ENCODE measurements around the gene AGBL2.
"Not testable (repeated sequence)": the region's sequence is repeated elsewhere in the genome, so short reads cannot be mapped to it uniquely, and the experiment has no call there.

AGBL2 gene

GRCh38 chr11:47672283-47672730 is 42.9 kb downstream of the AGBL2 start:
- no peak for DNase-seq (ENCODE audit: low spot score)
- CTCF ChIA-PET: interaction anchor here (0.7 kb wide), 1 partner anchor 14 kb away, joined by 5 read pairs; no protein-coding TSS in a partner anchor
- H3K27ac ChIP-seq: no peak overlapping the region
- TF ChIP-seq CTCF (conservative IDR thresholded peaks at IDR 0.05; ENCODE audit: low read depth): no peak
- POLR2A ChIA-PET (ENCODE audit: low non-redundant PET): no interaction called here

- POLR2A ChIA-PET (ENCODE audit: low non-redundant PET): no interaction called here
- no peak for DNase-seq (ENCODE audit: low spot score)
- H3K27ac ChIP-seq: no peak overlapping the region
- no peak for TF ChIP-seq CTCF (conservative IDR thresholded peaks at IDR 0.05; ENCODE audit: low read depth)
- CTCF ChIA-PET: no interaction called here
Observed at GRCh38 chr11:47669856-47670255, 45.3 kb downstream of the AGBL2 start.

- DNase-seq (ENCODE audit: low spot score): no peak
- POLR2A ChIA-PET (ENCODE audit: low non-redundant PET): no interaction called here
- TF ChIP-seq CTCF (conservative IDR thresholded peaks at IDR 0.05; ENCODE audit: low read depth): no peak
- H3K27ac ChIP-seq: no peak overlapping the region
- CTCF ChIA-PET: no interaction called here
Observed at GRCh38 chr11:47668665-47669064, 46.5 kb downstream of the AGBL2 start.

GRCh38 chr11:47667555-47667954 is 47.6 kb downstream of the AGBL2 start:
- DNase-seq (ENCODE audit: low spot score): no peak
- CTCF ChIA-PET: interaction anchor here (0.7 kb wide), 1 partner anchor 14 kb away, joined by 3 read pairs; no protein-coding TSS in a partner anchor

GRCh38 chr11:47667135-47667534 is 48.0 kb downstream of the AGBL2 start:
- no peak for TF ChIP-seq CTCF (conservative IDR thresholded peaks at IDR 0.05; ENCODE audit: low read depth)
- CTCF ChIA-PET: interaction anchor here (0.7 kb wide), 1 partner anchor 13 kb away, joined by 3 read pairs; no protein-coding TSS in a partner anchor
- POLR2A ChIA-PET (ENCODE audit: low non-redundant PET): no interaction called here

More at GRCh38 chr11:47667555-47667954, 47.6 kb downstream of the AGBL2 start:
- no peak overlapping the region for H3K27ac ChIP-seq
- TF ChIP-seq CTCF (conservative IDR thresholded peaks at IDR 0.05; ENCODE audit: low read depth): no peak
- POLR2A ChIA-PET (ENCODE audit: low non-redundant PET): no interaction called here

GRCh38 chr11:47664936-47665335 is 50.2 kb downstream of the AGBL2 start:
- DNase-seq (ENCODE audit: low spot score); CTCF ChIA-PET; POLR2A ChIA-PET (ENCODE audit: low non-redundant PET): not testable (repeated sequence)
- H3K27ac ChIP-seq: peak overlapping the region; percentile 30; the same call in 1 of the 2 replicates

More at GRCh38 chr11:47667135-47667534, 48.0 kb downstream of the AGBL2 start:
- H3K27ac ChIP-seq: no peak overlapping the region
- DNase-seq (ENCODE audit: low spot score): no peak

GRCh38 chr11:47661245-47661644 is 53.9 kb downstream of the AGBL2 start:
- CTCF ChIA-PET: interaction anchor here (0.7 kb wide), 1 partner anchor 13 kb away, joined by 4 read pairs; no protein-coding TSS in a partner anchor
- H3K27ac ChIP-seq: no peak overlapping the region
- no peak for DNase-seq (ENCODE audit: low spot score)
- TF ChIP-seq CTCF (conservative IDR thresholded peaks at IDR 0.05; ENCODE audit: low read depth): no peak
- POLR2A ChIA-PET (ENCODE audit: low non-redundant PET): no interaction called here
